Astrocyte of the spinal cord (primary cell): ENCODE measurements around the gene SLC40A1.

Experiments
- DNase-seq: peaks from one replicate; pipeline ENCODE4 v3.0.0; 2011; ENCODE audit warnings: low read depth, low spot score
- H3K4me3 ChIP-seq: 2 replicates; pipeline ENCODE4 v1.5.1; 2011; ENCODE audit warnings: low read depth, mild to moderate bottlenecking, low read length, moderate library complexity
- in situ Hi-C: cut with HindIII; loops from 2 replicates; pipeline ENCODE4 v1.10.0; 2017; ENCODE audit warnings: low sequenced_read_pairs
- TF ChIP-seq, protein P1 (sequence below): IDR thresholded peaks from 2 replicates; pipeline ENCODE4 v1.5.1; 2012; ENCODE audit warnings: low read depth, mild to moderate bottlenecking, low read length, inconsistent platforms

Gene SLC40A1

DNA sequence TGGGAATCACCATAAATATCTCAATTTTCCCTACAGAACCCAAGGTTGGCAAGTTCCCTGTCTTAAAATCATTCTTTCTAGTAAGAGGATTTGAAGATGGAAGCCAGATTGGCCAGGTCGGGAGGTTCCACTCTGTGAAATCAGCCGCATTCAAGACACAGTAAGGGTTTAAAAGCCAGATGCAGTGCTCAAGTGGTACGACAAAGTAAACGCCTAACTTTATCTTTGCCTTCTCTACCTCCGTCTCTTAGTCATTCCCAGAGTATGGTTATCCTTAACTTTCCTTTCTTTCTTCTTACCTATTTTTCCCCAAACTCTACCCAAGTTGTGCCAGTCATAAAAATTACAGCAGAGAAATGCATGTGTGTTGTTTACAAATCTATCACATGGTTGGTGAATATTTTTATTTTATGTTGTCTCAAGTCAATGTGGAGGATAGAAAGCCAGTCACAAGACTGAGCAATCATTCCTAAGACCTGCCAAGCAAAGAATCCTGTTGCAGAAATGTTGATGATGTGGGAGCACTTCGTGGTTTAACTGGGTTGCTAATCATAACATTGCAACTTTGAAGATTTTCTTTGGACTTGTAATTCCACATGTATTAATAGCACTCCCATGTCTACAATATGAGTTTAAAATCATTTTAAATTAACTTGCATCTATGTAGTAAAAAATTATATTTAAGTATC lies 62.6 kb downstream of the SLC40A1 start:
- in situ Hi-C loops: no loop called here
- DNase-seq: peak; percentile 60
- H3K4me3 ChIP-seq: no peak overlapping the region
- TF ChIP-seq, protein P1, sequence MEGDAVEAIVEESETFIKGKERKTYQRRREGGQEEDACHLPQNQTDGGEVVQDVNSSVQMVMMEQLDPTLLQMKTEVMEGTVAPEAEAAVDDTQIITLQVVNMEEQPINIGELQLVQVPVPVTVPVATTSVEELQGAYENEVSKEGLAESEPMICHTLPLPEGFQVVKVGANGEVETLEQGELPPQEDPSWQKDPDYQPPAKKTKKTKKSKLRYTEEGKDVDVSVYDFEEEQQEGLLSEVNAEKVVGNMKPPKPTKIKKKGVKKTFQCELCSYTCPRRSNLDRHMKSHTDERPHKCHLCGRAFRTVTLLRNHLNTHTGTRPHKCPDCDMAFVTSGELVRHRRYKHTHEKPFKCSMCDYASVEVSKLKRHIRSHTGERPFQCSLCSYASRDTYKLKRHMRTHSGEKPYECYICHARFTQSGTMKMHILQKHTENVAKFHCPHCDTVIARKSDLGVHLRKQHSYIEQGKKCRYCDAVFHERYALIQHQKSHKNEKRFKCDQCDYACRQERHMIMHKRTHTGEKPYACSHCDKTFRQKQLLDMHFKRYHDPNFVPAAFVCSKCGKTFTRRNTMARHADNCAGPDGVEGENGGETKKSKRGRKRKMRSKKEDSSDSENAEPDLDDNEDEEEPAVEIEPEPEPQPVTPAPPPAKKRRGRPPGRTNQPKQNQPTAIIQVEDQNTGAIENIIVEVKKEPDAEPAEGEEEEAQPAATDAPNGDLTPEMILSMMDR: no peak

DNA sequence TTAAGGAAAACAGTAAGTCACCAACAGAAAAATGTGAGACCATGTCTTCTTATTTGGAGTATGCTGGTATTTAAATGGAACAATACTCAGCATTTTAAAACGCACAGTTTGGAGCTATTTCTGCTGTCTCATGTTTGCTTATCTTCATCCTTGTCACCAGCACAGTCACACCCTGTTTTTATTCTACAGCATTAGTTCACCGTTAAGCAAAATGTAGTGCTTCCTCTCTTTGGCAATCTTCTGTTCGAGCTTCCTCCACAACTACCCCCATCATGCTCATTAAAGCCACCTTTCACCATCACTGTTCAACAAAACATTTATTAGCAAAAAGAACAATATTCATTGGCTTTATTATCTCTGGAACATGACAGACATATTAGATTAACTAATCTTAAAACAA lies 64.0 kb downstream of the SLC40A1 start:
- no peak for DNase-seq
- no peak overlapping the region for H3K4me3 ChIP-seq
- in situ Hi-C loops: no loop called here
- TF ChIP-seq, protein P1: no peak

DNA sequence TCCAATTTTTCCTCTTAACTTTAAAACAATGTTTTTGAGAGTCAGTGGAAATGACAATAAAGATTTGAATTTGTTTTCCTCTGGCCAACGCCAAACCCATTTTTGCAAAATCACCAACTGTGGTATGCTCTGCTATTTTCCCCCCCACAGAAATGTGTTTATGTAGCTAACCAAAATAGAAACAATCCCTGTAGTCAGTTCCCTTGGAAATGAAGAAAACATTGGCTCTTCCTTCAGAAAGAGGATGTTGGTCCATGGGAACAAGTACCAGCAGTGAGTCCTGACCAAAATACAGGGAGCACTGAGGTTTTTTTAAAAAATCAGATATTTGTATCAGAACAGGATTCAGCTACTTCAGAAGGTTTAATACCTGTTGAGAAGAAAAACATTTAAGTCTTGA lies 65.3 kb downstream of the SLC40A1 start:
- in situ Hi-C loops: no loop called here
- DNase-seq: peak; percentile 37
- H3K4me3 ChIP-seq: no peak overlapping the region
- TF ChIP-seq, protein P1: no peak

DNA sequence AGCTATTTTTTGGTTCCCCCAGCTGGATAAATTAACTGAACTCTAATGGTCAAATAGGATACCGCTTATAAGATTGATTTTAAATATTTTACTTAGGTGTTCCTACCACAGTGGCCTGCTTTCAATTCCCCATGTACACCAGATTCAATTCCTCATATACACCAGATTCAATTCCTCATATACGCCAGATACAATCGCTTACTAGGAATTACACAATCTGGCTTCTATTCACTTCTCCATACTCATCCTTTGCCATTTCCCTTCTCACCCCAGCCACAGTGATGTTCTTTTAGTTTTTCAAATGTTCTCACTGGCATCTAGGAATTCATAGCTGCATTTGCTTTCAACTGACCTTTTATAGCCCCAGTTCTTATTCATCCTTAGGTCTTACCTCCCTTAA lies 66.5 kb downstream of the SLC40A1 start:
- DNase-seq: no peak
- TF ChIP-seq, protein P1: no peak
- no peak overlapping the region for H3K4me3 ChIP-seq
- in situ Hi-C loops: no loop called here

DNA sequence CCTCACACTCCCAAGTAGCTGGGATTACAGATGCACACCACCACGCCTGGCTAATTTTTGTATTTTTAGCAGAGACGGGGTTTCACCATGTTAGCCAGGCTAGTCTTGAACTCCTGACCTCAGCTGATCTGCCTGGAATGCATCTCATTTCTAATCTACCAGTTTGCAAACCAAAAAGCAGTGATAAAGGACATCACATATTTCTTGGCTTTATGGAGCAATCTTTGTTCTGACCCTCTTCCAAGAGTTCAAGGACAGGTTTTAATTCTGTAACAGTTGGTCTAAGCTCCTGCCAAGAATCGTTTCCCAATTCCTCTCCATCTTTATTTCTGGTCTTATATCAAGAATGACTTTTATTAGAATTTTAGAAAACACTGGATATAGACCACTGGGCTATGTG lies 67.7 kb downstream of the SLC40A1 start:
- DNase-seq: no peak
- TF ChIP-seq, protein P1: no peak
- no peak overlapping the region for H3K4me3 ChIP-seq
- in situ Hi-C loops: no loop called here

DNA sequence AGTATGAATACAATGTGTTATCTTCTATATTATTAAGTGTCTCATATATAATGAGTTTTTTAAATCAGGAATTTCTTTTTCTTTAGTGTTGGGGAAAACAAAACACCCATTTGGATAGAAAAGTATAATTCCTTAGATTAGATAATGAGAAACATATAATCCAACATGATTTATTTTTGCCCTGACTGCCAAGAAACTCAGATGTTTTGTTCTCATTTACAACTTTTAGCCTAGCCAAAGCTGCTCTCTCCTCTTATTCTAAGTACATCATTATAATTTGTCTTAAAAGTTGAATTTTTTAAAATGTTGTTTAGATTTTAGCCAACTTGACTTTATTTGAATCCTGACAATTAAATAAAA lies 68.6 kb downstream of the SLC40A1 start:
- H3K4me3 ChIP-seq: no peak overlapping the region
- in situ Hi-C loops: no loop called here
- TF ChIP-seq, protein P1: no peak
- no peak for DNase-seq
